Measurements from ENCODE around the gene OR6C74.

OR6C74 gene

DNA sequence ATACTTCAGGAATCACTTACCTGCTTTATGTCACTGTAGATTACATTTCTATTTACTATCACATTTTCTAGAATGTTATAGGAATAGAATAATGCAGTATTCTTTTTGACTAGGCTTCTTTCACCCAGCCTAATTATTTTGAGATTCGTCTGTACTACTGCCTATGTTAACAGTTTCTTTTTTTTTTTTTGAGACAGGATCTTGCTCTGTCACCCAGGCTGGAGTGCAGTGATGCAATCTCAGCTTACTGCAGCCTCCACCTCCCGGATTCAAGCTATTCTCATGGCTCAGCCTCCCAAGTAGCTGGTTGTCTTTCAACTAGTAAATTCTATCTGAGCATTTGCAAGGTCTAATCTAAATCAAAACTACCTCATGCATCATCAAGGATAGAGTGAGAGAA is 45.6 kb downstream of the OR6C74 start:
- no peak overlapping the region for H3K4me3 ChIP-seq (ENCODE audit: low read depth, low read length)
- TF ChIP-seq, protein P1, sequence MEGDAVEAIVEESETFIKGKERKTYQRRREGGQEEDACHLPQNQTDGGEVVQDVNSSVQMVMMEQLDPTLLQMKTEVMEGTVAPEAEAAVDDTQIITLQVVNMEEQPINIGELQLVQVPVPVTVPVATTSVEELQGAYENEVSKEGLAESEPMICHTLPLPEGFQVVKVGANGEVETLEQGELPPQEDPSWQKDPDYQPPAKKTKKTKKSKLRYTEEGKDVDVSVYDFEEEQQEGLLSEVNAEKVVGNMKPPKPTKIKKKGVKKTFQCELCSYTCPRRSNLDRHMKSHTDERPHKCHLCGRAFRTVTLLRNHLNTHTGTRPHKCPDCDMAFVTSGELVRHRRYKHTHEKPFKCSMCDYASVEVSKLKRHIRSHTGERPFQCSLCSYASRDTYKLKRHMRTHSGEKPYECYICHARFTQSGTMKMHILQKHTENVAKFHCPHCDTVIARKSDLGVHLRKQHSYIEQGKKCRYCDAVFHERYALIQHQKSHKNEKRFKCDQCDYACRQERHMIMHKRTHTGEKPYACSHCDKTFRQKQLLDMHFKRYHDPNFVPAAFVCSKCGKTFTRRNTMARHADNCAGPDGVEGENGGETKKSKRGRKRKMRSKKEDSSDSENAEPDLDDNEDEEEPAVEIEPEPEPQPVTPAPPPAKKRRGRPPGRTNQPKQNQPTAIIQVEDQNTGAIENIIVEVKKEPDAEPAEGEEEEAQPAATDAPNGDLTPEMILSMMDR (IDR thresholded peaks at IDR 0.05), result no peak

More for the DNA sequence above, 45.6 kb downstream of the OR6C74 start:
- no peak overlapping the region for H3K4me2 ChIP-seq (ENCODE audit: low read length)
- no peak overlapping the region for H2AFZ ChIP-seq
- no peaks in the 10 kb centered on the region for H3K36me3 ChIP-seq (ENCODE audit: control insufficient read depth, insufficient read depth, low read length)
- H3K9me3 ChIP-seq (ENCODE audit: control insufficient read depth, low read length), result no peaks in the 10 kb centered on the region
- no peaks in the 10 kb centered on the region for H3K4me1 ChIP-seq
- H3K79me2 ChIP-seq, result no peaks in the 10 kb centered on the region
- H3K27ac ChIP-seq, result no peak overlapping the region
- no peak overlapping the region for H3K9ac ChIP-seq
- no peaks in the 10 kb centered on the region for H3K27me3 ChIP-seq (ENCODE audit: control insufficient read depth, insufficient read depth, low read length)
